HL-60/S4 treated with phorbol 12-myristate 13-acetate at 8.2 ng/mL for 4 days and 3 days (cell line): Measurements from ENCODE around the gene GOPC.
"Not testable (repeated sequence)": the region's sequence is repeated elsewhere in the genome, so short reads cannot be mapped to it uniquely, and the experiment has no call there.

Source experiments
- in situ Hi-C: fragments of 300-500 bp; cut with MboI; formaldehyde crosslinking; loops from 2 replicates; pipeline ENCODE4 v1.15.0; 2022; ENCODE audit warnings: low sequenced_read_pairs

Gene GOPC

GRCh38 chr6:117602151-117602898 lies at the start of gene GOPC:
Gene GOPC (minus strand): TSS chr6:117602511. CDS start chr6:117602288, 223 bp downstream.
- in situ Hi-C loops, result no loop called here

GRCh38 chr6:117651984-117652383 lies 49.7 kb upstream of the GOPC start:
- in situ Hi-C loops, result not testable (repeated sequence)

GRCh38 chr6:117642976-117643375 lies 40.7 kb upstream of the GOPC start:
- in situ Hi-C loops, result no loop called here

- in situ Hi-C loops, result no loop called here
Measured at GRCh38 chr6:117637770-117638169, 35.5 kb upstream of the GOPC start.

DNA sequence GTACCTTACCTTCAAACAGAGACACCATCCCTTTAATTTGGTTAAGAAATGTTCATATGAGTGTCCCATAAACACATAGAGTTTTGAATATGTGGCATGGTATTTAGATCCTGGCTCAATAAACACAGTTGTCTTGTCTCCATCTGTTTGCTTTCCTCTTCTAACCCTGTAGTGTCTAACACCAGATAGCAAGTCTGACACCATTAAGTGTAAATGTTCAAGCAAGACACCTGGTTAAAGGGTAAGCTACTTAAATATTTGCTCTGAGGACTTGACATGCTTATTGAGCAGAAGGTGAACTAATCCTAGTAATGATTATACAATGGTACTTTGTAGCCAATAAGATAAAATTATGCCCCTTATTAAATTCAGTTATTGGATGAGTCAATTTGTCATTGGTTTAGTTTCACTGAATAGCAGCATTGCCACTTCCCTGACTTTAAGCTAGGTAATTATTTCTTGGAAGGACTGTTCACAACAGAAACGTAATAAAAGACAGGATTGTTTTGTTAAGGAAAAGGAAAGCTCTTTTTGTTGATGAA lies 26.9 kb upstream of the GOPC start:
- in situ Hi-C loops, result no loop called here

- in situ Hi-C loops, result no loop called here
Measured at GRCh38 chr6:117627533-117627932, 25.2 kb upstream of the GOPC start.

GRCh38 chr6:117624869-117625481 lies 22.7 kb upstream of the GOPC start:
- in situ Hi-C loops, result no loop called here

DNA sequence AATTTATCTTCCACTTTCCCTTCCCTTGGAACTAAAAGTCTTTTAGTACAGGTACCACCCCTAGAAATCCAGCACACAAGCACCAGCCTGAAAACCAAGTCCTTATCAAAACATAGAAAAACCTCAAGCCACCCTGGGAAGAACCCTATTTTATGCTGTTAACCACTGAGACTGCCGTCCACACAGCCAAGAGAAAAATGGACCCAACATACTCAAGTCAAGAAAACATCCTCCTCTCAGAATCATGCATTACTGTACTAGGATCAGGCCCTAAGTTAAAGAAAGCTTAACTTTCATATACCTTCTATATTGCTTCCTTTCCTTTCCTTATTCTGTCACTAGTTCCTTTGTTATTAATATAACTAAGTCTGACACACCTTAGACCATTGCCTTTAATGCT lies 16.9 kb upstream of the GOPC start:
- in situ Hi-C loops, result no loop called here

DNA sequence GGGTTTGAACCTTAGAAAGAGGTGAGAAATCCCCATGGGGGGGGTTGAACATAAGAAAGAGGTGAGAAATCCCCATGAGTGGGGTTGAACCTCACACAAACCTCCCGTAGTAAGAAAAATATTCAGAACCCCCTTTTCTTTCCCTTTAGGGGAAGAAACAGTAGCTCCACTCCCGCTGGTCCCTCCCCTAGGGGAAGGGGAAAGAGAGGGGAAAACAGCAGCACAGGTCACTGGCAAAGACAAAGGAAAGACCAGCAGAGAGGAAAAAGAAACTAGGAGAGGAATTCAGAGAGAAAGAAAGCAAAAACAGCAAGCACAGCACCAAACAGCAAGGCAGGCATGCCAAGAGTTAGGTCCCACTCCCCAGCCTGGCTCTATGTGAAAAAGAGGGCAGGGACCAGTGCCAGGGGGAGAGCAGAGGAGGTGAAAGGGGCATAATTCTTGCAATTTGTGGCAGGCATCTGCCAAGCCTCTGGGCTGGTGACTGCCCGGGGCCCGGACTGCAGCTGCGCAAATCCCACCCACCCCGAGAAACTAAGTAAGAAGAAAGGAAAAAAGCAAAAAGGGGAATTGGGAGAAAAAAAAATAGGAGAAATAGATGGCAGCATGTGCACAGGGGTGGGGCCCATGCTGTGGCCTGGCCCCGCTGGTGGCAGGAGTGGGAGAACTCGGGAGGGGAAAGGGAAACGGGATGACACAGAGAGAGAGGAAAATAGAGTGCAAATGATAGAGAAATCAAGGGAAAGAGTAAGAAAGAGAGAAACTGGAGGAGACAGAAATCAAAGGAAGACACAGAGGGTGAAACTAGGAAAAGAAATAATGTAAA lies 15.1 kb upstream of the GOPC start:
- in situ Hi-C loops, result no loop called here

GRCh38 chr6:117616391-117617209 lies 14.3 kb upstream of the GOPC start:
- in situ Hi-C loops, result no loop called here

DNA sequence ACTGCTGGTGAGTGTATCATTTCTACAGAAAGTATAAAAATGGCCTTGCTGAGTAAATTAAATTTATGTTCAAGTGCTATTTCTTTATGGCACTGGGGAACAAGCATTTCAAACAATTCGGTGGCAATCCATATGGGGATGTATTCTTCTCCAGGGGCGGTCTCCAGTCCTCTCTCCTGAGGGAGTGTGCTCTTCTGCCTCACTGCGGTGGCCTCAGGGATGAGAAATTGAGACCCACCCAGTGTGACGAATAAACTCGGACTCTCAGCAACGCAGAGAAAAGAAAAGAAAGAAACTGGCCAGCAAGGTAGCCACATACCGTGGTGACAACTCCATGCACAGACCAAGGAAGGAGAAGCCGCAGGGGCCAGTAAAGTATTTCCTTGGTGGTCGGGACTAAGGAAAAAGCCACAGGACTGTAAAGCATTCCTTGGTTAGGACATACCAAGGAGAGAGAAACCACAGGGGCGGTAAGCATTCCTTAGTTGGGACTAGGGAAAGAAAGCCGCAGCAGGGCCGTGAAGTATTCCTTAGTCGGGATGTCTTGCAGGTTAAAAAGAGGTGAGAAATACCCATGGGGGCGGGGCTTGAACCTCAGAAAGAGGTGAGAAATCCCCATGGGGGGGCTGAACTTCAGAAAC lies 13.6 kb upstream of the GOPC start:
- in situ Hi-C loops, result no loop called here

DNA sequence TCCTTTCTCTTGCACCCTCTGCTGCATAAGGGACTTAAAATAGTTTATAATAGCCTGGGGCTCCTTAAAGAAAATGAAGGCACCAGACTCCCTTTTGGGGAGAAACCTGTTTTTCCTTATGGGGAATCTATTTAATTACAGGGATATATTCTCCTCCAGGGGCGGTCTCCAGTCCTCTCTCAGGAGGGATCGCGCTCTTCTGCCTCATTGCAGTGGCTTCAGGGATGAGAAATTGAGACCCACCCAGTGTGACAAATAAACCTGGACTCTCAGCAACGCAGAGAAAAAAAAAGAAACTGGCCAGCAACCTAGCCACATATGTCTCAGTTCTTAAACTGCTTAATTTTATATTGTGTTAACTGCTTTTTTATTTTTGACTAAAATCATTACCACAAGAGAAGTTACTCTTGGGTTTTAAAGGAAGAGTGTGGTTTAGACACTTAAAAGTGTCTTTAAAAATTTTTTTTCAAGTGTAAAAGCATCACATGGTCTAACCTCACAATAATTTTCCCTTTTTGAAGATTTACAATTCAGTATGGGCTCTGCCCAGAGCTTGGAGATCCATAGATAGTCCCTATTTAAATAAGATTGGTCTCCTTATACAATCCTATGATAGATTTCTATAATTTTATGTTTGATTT lies 11.7 kb upstream of the GOPC start:
- in situ Hi-C loops, result no loop called here

DNA sequence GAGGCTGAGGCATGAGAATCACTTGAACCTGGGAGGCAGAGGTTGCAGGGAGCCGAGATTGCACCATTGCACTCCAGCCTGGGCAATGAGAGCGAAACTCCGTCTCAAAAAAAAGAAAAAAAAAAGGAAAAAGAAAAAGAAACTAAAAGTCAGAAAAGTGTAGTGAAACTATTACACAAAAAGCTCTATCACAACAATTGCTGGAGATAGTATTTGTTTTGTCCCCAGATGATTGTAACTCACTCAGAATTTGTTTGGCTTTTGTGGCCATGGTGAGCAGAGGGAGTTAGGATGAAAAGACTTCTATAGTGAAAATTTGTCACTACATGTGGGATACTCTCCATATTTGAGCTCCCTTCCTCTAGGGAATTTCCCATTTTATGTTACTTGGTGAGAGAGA lies 5.2 kb upstream of the GOPC start:
- in situ Hi-C loops, result no loop called here

DNA sequence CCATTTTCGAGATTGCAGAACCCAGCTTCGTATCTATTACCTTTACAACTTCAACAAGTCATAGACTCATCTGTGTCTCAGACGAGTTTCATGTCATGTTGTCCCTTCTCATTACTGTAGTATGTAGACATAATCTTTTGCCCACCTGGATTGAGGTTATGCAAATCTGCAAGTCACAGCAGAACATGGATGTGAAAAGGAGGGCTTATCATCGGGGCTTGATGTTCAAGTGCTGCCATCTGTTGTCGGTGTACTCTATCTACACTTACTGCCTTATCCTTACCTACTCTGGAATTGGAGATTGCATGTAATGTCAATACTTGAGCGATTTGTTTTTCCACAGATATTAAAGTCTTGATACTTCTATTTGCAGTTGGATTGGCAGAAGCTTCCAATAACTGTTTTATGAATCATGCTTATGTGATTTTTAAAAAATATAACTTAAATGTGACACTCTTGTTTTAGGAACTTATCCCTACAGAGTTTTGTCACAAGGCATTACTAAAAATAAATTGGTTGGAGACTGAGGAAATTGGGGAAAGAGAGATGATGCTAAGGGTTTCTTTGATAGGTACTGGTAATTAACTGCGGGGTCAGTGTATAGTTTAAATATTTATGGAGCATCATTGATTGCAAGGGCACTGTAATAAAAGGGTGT lies 3.0 kb upstream of the GOPC start:
- in situ Hi-C loops, result no loop called here

DNA sequence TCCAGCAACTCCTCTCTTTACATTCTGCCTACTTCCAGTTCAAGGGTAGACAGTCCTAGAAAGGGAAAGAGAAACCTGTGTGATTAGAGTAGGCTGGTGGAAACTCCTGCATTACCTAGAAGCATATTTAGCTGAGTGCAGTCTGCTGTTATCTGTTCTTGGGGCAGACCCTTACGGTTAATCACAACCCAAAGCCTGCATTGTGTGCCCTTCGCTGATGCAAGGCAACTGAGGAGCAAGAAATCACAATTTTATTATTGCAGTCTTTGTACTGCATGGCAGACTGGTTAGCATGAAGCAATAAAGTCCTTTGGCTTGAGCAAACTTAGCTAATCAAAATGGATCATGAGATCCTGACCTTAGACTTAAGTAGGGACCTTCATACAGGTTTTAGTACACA lies 1.5 kb upstream of the GOPC start:
- in situ Hi-C loops, result no loop called here

DNA sequence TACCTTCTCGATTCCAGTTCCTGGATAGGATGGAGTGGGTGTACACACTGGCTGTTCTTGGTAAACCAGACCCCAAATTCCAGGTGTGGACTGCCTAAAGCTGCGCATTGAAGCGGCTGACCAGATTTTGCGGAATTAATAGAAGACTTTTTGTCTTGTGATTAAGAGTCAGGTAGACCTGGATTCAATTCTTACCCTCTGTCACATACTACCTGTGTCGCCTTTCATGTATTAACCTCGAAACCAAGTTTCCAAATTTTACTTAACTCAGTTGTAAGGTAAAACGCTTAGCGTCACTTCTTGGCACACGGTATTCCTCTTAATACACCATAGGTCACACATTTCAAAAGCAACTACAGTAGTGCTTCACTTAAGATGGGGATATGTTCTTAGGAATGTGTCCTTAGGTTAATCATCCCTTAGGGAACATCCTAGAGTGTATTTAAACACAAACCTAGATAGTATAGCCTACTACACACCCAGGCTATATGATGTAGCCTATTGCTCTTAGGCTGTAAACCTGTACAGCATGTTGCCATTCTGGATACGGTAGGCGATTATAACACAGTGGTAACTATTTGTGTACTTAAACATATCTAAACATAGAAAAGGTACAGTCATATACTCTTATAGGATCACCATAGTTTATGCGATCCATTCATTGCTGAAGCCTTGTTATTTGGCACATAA lies 733 bp upstream of the GOPC start:
- in situ Hi-C loops, result no loop called here

- in situ Hi-C loops, result no loop called here
Measured at GRCh38 chr6:117601811-117602150, 530 bp downstream of the GOPC start.

DNA sequence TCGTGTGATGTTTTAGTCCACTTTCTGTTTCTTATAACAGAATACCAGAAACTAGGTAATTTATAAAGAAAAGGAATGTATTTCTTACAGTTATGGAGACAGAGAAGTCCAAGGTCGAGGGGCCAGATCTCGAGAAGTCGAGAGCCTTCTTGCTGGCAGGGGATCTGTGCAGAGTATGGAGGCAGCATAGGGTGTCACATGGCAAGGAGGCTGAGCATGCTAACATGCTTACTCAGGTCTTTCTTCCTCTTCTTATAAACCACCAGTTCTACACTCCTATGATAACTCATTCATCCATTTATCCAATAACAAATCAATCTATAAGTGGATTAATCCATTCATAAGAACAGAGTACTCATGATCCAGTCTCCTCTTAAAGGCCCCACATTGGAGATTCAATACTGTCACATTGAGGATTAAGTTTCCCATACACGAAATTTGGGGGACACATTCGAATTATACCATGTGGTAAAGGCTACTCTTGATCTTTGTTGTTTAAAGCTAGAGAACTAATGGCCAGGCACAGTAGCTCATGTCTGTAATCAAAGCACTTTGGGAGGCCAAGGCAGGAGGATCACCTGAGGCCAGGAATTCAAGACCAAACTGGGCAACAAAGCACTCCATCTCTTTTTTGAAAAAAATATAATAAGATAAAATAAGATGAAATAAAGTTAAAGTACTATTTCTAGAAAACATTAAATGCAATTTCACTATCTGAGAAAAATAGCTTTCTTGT lies 2.1 kb downstream of the GOPC start:
- in situ Hi-C loops, result no loop called here
